ENCODE data around the gene IMPA2. TPM values are rescaled to one million over a fixed set of nuclear protein-coding genes. Genes with fewer than 3 reads are reported as not detected.

IMPA2 gene
- total RNA-seq, 2 experiments from 2014 or later: 1.7 to 2.5 TPM

DNA sequence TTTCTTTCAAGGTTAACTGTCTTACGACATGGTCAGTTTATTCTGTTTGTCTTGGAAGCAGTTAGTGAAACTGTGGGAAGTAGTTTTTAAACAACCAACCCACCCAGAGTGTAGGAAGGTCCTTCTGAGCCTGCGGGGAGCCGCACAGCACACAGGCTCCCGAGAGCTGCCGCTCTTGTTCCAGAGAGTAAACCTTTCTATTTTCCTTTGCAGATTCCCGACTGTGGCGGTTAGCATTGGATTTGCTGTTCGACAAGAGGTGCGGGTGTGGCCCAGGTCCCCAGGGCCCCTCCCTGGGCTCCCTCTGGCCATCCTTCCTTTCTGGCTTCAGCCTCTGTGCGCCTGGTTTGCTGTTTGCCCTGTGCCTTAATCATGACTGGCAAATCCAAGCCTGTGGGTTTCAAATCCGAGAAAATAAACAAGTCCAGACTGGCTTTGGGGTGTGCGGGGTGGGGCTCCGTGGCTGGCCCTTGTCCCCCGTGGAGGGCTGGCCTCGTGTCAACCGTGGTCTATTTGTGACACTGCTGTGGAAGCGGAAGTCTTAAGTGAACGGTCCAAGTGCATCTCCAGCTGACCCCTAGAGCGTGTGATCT, 30.7 kb downstream of the IMPA2 start:
- H3K27me3 ChIP-seq (ENCODE audit: control insufficient read depth in 1 of 2, insufficient read depth in 2 of 2, low read length in 2 of 2): no peaks in the 10 kb centered on the region
- Mint-ChIP-seq H3K4me1 (ENCODE audit: low read depth) (no peaks in the 10 kb centered on the region), H3K27me3 (no peaks in the 10 kb centered on the region), H3K36me3 (ENCODE audit: low read depth) (peaks cover 3% of the 10 kb centered on the region), H3K4me3 (no peak overlapping the region), H3K9me3 (no peaks in the 10 kb centered on the region), H3K27ac (no peak overlapping the region)
- no peaks in the 10 kb centered on the region for H3K9me3 ChIP-seq (ENCODE audit: control insufficient read depth in 1 of 2, insufficient read depth in 1 of 2, low read length in 2 of 2)
- ATAC-seq (ENCODE audit: poor library complexity) (no peak), DNase-seq (no peak)
- H3K4me1 ChIP-seq (ENCODE audit: insufficient read depth, low read length): no peaks in the 10 kb centered on the region
- TF ChIP-seq, protein P1, sequence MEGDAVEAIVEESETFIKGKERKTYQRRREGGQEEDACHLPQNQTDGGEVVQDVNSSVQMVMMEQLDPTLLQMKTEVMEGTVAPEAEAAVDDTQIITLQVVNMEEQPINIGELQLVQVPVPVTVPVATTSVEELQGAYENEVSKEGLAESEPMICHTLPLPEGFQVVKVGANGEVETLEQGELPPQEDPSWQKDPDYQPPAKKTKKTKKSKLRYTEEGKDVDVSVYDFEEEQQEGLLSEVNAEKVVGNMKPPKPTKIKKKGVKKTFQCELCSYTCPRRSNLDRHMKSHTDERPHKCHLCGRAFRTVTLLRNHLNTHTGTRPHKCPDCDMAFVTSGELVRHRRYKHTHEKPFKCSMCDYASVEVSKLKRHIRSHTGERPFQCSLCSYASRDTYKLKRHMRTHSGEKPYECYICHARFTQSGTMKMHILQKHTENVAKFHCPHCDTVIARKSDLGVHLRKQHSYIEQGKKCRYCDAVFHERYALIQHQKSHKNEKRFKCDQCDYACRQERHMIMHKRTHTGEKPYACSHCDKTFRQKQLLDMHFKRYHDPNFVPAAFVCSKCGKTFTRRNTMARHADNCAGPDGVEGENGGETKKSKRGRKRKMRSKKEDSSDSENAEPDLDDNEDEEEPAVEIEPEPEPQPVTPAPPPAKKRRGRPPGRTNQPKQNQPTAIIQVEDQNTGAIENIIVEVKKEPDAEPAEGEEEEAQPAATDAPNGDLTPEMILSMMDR (IDR thresholded peaks at IDR 0.05): no peak
- no peak overlapping the region for H3K27ac ChIP-seq (ENCODE audit: low read depth in 1 of 2, low read length in 2 of 2)
- POLR2A ChIA-PET: no interaction called here
- no peaks in the 10 kb centered on the region for H3K36me3 ChIP-seq (ENCODE audit: insufficient read depth, low read length)
- CTCF ChIA-PET: interaction anchor here (0.6 kb wide), 2 partner anchors 17 to 171 kb away, joined by 3 to 4 read pairs; no protein-coding TSS in a partner anchor
- intact Hi-C loops (cut with DNase I, micrococcal nuclease): no loop called here
- H3K4me3 ChIP-seq (ENCODE audit: low read length): no peak overlapping the region

DNA sequence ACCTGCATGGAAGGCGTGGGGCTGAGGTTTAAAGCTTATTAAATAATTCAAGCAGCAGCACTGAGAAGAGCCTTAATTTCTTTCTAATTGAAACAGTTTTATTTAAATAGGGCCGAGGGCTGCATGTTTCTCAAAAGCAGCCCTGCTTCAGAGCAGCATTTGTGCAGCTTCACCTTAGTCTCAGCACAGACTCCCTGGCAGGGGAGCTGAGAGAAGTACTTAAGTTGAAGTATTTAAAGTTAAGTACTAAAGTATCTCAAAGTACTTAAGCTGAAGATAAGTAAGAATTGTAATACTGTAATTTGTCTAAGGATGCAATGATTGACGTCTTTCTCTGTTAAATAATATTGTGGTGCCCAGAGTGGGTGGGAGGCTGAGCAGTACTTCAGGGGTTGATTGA, 31.4 kb downstream of the IMPA2 start:
- Histone ChIP-seq H3K4me1 (ENCODE audit: insufficient read depth, low read length) (no peaks in the 10 kb centered on the region), H3K9me3 (ENCODE audit: control insufficient read depth in 1 of 2, insufficient read depth in 1 of 2, low read length in 2 of 2) (no peaks in the 10 kb centered on the region), H3K4me3 (ENCODE audit: low read length) (no peak overlapping the region), H3K27me3 (ENCODE audit: control insufficient read depth in 1 of 2, insufficient read depth in 2 of 2, low read length in 2 of 2) (no peaks in the 10 kb centered on the region), H3K27ac (ENCODE audit: low read depth in 1 of 2, low read length in 2 of 2) (no peak overlapping the region), H3K36me3 (ENCODE audit: insufficient read depth, low read length) (no peaks in the 10 kb centered on the region)
- H3K27ac Mint-ChIP-seq: no peak overlapping the region
- ChIA-PET CTCF (interaction anchor here (0.6 kb wide), 1 partner anchor 16 kb away, joined by 3 read pairs; no protein-coding TSS in a partner anchor), POLR2A (no interaction called here)
- DNase-seq (no peak), ATAC-seq (ENCODE audit: poor library complexity) (no peak)
- H3K27me3 Mint-ChIP-seq: no peaks in the 10 kb centered on the region
- intact Hi-C loops (cut with DNase I, micrococcal nuclease): no loop called here
- H3K4me3 Mint-ChIP-seq: no peak overlapping the region
- no peaks in the 10 kb centered on the region for H3K9me3 Mint-ChIP-seq
- H3K4me1 Mint-ChIP-seq (ENCODE audit: low read depth): no peaks in the 10 kb centered on the region
- TF ChIP-seq, protein P1 (IDR thresholded peaks at IDR 0.05): no peak
- peaks cover 6% of the 10 kb centered on the region for H3K36me3 Mint-ChIP-seq (ENCODE audit: low read depth)

DNA sequence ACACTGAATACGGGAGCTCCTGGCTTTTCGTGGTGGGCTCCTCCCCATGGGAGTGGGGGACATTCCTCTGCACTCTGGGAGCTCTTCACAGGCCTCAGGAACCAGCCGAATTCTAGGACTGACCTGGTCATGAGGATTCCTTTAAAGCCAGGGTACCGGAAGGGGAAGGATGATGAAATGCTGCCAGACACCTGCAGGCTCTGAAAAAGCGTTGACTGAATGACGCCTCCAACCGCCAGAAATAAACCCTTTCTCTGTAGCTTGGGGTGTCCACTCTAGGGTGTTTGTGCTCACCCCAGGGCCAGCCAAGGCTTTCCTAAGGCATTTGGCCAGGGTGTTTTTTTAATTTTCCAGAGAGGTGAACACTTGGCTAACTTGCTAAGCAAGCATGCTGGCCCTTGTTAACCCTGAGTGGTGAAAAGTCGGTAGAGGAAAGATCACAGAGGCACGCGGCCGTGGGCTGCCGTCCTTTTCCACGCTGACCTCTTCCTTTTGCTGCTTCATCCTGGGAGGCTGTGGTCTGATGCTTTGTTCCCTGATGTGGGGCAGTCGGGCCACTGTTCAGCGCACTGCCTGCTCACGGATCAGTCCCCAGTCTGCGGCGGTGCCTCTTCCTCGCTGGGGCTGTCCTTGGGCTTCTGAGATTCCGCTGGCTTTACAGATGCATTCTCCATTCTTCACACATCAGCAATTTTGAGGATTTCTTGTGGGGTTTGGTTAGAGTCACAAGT, 32.0 kb downstream of the IMPA2 start:
- intact Hi-C loops (cut with DNase I, micrococcal nuclease): no loop called here
- Mint-ChIP-seq H3K9me3 (no peaks in the 10 kb centered on the region), H3K4me1 (ENCODE audit: low read depth) (no peaks in the 10 kb centered on the region), H3K27me3 (no peaks in the 10 kb centered on the region), H3K27ac (no peak overlapping the region), H3K36me3 (ENCODE audit: low read depth) (peaks cover 9% of the 10 kb centered on the region), H3K4me3 (no peak overlapping the region)
- Histone ChIP-seq H3K27ac (ENCODE audit: low read depth in 1 of 2, low read length in 2 of 2) (no peak overlapping the region), H3K9me3 (ENCODE audit: control insufficient read depth in 1 of 2, insufficient read depth in 1 of 2, low read length in 2 of 2) (no peaks in the 10 kb centered on the region), H3K4me1 (ENCODE audit: insufficient read depth, low read length) (no peaks in the 10 kb centered on the region), H3K36me3 (ENCODE audit: insufficient read depth, low read length) (no peaks in the 10 kb centered on the region), H3K27me3 (ENCODE audit: control insufficient read depth in 1 of 2, insufficient read depth in 2 of 2, low read length in 2 of 2) (no peaks in the 10 kb centered on the region), H3K4me3 (ENCODE audit: low read length) (no peak overlapping the region)
- DNase-seq: no peak
- ChIA-PET CTCF (no interaction called here), POLR2A (no interaction called here)
- TF ChIP-seq, protein P1 (IDR thresholded peaks at IDR 0.05): no peak
- ATAC-seq (ENCODE audit: poor library complexity): no peak
